Astrocyte of the spinal cord (primary cell): ENCODE measurements around the gene SDHD.

Experiments
- DNase-seq: peaks from one replicate; pipeline ENCODE4 v3.0.0; 2011; ENCODE audit warnings: low read depth, low spot score
- H3K4me3 ChIP-seq: 2 replicates; pipeline ENCODE4 v1.5.1; 2011; ENCODE audit warnings: low read depth, mild to moderate bottlenecking, low read length, moderate library complexity
- in situ Hi-C: cut with HindIII; loops from 2 replicates; pipeline ENCODE4 v1.10.0; 2017; ENCODE audit warnings: low sequenced_read_pairs
- TF ChIP-seq, protein P1 (sequence below): IDR thresholded peaks from 2 replicates; pipeline ENCODE4 v1.5.1; 2012; ENCODE audit warnings: low read depth, mild to moderate bottlenecking, low read length, inconsistent platforms

Gene SDHD

DNA sequence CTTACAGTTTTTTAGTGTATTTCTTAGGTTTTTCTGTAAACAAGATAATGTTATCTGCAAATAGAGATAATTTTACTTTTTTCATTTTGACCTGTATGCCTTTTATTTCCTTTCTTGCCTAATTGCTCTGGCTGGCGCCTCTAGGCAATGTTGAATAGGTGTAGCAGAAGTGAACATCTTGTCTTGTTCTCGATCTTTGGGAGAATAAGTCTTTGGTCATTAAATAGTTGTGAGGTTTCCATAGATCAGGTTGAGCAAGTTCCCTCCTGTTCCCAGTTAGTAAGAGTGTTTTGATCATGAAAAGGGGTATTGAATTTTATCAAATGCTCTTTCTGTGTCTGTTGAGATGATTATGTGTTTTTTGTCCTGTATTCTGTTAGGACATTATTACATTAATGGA, 36.9 kb upstream of the SDHD start:
- H3K4me3 ChIP-seq: no peak overlapping the region
- no peak for DNase-seq
- in situ Hi-C loops: no loop called here
- TF ChIP-seq, protein P1, sequence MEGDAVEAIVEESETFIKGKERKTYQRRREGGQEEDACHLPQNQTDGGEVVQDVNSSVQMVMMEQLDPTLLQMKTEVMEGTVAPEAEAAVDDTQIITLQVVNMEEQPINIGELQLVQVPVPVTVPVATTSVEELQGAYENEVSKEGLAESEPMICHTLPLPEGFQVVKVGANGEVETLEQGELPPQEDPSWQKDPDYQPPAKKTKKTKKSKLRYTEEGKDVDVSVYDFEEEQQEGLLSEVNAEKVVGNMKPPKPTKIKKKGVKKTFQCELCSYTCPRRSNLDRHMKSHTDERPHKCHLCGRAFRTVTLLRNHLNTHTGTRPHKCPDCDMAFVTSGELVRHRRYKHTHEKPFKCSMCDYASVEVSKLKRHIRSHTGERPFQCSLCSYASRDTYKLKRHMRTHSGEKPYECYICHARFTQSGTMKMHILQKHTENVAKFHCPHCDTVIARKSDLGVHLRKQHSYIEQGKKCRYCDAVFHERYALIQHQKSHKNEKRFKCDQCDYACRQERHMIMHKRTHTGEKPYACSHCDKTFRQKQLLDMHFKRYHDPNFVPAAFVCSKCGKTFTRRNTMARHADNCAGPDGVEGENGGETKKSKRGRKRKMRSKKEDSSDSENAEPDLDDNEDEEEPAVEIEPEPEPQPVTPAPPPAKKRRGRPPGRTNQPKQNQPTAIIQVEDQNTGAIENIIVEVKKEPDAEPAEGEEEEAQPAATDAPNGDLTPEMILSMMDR: no peak

DNA sequence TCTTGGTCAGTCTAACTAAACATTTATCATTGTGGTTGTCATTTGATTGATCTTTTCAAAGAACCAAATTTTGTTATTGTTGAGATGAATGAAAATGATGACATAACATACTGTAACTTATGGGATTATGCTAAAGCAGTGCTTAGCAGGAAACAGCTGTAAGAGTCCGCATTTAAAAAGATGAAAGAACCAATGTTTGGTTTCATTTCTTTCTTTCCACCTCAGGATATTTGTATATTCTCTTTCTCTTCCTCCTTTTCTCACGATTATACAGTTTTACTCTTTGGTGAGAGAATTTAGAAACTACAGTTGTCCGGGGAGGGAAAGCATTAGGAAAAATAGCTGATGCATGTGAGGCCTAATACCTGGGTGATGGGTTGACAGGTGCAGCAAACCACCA, 36.0 kb upstream of the SDHD start:
- TF ChIP-seq, protein P1: no peak
- DNase-seq: no peak
- in situ Hi-C loops: no loop called here
- no peak overlapping the region for H3K4me3 ChIP-seq

DNA sequence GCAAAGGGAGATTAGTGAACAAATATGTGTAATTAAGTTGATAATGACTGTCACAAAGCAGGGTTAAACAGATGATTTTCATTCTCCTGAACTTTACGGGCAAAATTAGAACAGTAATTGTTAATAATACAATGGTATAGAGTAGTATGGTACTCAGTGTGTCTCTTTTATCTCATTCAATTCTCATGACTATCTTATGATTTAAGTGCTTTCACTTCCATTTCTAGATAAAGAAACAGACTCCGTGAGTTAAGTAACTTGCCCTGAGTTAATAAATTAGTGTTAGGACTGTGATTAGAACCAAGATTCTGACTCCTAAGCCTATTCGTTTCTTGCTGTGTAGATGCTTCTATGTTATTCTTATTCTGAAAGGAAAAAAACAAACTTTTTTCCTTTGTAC, 34.9 kb upstream of the SDHD start:
- H3K4me3 ChIP-seq: no peak overlapping the region
- in situ Hi-C loops: no loop called here
- TF ChIP-seq, protein P1: no peak
- no peak for DNase-seq

DNA sequence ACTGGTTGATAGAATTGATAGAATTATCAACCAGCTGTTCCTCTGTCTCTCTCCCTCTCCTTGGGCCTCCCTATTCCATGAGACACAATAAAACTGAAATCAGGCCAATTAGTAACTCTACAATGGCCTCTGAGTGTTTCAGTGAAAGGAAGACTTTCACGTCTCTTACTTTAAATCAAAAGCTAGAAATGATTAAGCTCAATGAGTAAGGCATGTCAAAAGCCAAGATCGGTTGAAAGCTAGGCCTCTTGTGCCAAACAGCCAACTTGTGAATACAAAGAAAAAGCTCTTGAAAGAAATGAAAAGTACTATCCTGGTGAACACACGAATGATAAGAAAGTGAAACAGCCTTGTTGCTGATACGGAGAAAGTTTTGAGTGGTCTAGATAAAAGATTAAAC, 29.5 kb upstream of the SDHD start:
- in situ Hi-C loops: no loop called here
- H3K4me3 ChIP-seq: no peak overlapping the region
- TF ChIP-seq, protein P1: no peak
- DNase-seq: no peak

DNA sequence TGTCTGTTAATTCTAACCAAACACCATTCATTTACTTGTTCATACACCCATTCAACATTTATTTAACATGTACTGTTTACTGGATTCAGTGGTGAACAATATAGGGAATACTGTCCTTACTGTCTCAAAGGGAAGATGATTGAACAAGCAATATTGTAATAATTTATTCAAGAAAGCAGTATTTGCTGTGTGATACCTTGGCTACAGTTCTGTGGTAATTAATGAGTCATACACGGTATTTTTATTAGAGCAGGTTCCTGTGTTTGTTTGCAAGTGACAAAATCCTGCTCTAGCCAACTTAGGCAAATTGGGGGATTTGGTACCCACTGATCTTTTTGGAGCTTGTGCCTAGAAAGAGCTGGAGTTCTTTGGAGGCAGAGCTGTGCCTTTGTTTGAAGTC, 28.6 kb upstream of the SDHD start:
- H3K4me3 ChIP-seq: no peak overlapping the region
- TF ChIP-seq, protein P1: no peak
- DNase-seq: no peak
- in situ Hi-C loops: no loop called here

DNA sequence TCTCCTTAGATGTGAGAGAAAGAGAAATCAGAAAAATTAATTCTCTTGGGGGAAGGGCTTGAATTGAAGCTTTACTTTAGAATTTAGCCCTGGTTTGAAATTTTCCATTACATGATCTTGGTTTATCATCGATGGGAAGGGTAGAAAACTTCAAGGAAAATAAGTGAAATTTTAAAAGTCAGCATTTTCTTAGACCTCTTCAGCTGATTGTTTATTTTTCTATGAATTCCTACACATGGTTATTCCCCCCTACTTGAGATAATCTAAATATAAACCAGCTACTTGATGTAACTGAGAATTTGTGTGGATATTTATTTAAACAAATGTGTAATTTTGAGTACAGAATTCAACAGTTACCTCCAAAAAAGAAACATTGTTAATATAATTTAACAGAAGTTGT, 23.8 kb upstream of the SDHD start:
- TF ChIP-seq, protein P1: no peak
- DNase-seq: no peak
- in situ Hi-C loops: no loop called here
- no peak overlapping the region for H3K4me3 ChIP-seq
